Measurements from ENCODE around the gene MIDN. TPM values are rescaled to one million over a fixed set of nuclear protein-coding genes. Genes with fewer than 3 reads are reported as not detected.

The MIDN gene
- total and polyA plus RNA-seq, 2 experiments from 2014 or later = 4.0 to 9.4 TPM

- H3K4me1 ChIP-seq (ENCODE audit: insufficient read depth) = no peaks in the 10 kb centered on the region
- H3F3A ChIP-seq (ENCODE audit: insufficient read depth) = no peaks in the 10 kb centered on the region
- no peaks in the 10 kb centered on the region for H3K79me2 ChIP-seq (ENCODE audit: insufficient read depth)
- no peak overlapping the region for H3K27ac ChIP-seq
- H3K9me3 ChIP-seq (ENCODE audit: low read depth) = no peaks in the 10 kb centered on the region
- H4K20me1 ChIP-seq (ENCODE audit: insufficient read depth) = no peaks in the 10 kb centered on the region
- no peak for TF ChIP-seq EZH2phosphoT487 (IDR thresholded peaks at IDR 0.05; ENCODE audit: insufficient read depth, low read depth)
- TF ChIP-seq EZH2 (IDR thresholded peaks at IDR 0.05; ENCODE audit: insufficient read depth, poor library complexity, severe bottlenecking) = no peak
- no peak for DNase-seq
- 80 to 81% methylated on average over 15 to 17 of the region's 17 CpGs for WGBS, 2 experiments (ENCODE audit: low coverage in 1 of 2, low lambda C conversion rate in 2 of 2, missing lambda C conversion rate in 2 of 2)
- no peak overlapping the region for H2AFZ ChIP-seq
- H3K36me3 ChIP-seq (ENCODE audit: low read depth) = no peaks in the 10 kb centered on the region
- H3K27me3 ChIP-seq (replicated peaks; ENCODE audit: insufficient read depth) = peaks cover 21% of the 10 kb centered on the region
- H3K9ac ChIP-seq = no peak overlapping the region
- in situ Hi-C loops (cut with MboI) = no loop called here
- H3K4me2 ChIP-seq (ENCODE audit: unreplicated experiment) = no peak overlapping the region
- no peaks in the 10 kb centered on the region for H3K9me2 ChIP-seq (ENCODE audit: insufficient read depth)
- no peak overlapping the region for H3K4me3 ChIP-seq
These were observed 44.2 kb downstream of the MIDN start for GRCh38 chr19:1292419-1293151.

DNA sequence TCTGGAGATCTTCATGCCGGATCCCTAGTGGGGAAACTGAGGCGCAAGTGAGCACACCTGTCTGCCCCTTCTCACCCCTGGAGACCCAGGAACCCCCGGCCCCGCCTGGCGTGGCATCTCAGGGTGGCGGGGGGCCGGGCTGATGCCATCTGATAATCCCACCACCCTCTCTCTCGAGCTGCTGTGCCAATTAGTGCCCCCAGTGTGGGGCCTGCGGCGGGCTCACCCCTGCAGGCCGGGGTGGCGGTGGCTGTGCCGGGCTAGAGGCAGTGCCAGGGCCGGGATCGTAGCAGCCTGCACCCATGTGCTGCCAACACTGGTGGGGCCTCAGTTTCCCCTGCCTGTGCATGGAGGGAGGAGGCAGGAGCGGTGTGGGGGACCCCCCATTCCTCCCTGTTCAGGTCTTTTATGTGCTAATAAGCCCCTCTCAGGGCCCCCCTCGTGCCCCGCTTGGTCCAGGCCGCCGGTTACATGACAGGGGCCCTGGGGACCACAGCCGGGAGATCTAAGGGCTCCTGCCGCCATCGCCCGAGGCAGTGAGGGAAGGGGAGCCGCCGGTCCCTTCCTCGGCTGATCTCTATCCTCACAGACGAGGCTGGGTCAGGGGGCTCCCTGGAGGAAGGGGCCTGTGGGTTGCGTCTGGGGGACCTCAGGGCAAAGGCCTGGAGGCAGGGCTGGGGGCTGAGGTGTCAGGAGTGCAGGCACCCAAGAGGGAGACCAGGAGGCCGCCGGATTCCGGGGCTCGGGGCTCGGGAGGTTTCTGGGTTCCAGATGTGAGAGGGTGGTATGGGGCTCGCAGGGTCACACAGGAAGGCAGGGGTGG is 45.6 kb downstream of the MIDN start:
- no peak for DNase-seq
- H3K9me3 ChIP-seq (ENCODE audit: low read depth) = no peaks in the 10 kb centered on the region
- no peak overlapping the region for H3K4me2 ChIP-seq (ENCODE audit: unreplicated experiment)
- H3K4me1 ChIP-seq (ENCODE audit: insufficient read depth) = no peaks in the 10 kb centered on the region
- WGBS, 2 experiments (ENCODE audit: low coverage in 1 of 2, low lambda C conversion rate in 2 of 2, missing lambda C conversion rate in 2 of 2) = 52 to 56% methylated on average over 33 to 35 of the region's 35 CpGs
- in situ Hi-C loops (cut with MboI) = no loop called here
- no peak overlapping the region for H3K4me3 ChIP-seq
- H3K27ac ChIP-seq = no peak overlapping the region
- H2AFZ ChIP-seq = no peak overlapping the region
- no peaks in the 10 kb centered on the region for H3K79me2 ChIP-seq (ENCODE audit: insufficient read depth)
- H3F3A ChIP-seq (ENCODE audit: insufficient read depth) = no peaks in the 10 kb centered on the region
- H3K9me2 ChIP-seq (ENCODE audit: insufficient read depth) = no peaks in the 10 kb centered on the region
- H3K27me3 ChIP-seq (replicated peaks; ENCODE audit: insufficient read depth) = peaks cover 14% of the 10 kb centered on the region; the same call in 1 of the 2 replicates
- H3K36me3 ChIP-seq (ENCODE audit: low read depth) = no peaks in the 10 kb centered on the region
- no peak for TF ChIP-seq EZH2 (IDR thresholded peaks at IDR 0.05; ENCODE audit: insufficient read depth, poor library complexity, severe bottlenecking)
- TF ChIP-seq EZH2phosphoT487 (IDR thresholded peaks at IDR 0.05; ENCODE audit: insufficient read depth, low read depth) = no peak
- no peaks in the 10 kb centered on the region for H4K20me1 ChIP-seq (ENCODE audit: insufficient read depth)
- H3K9ac ChIP-seq = no peak overlapping the region

DNA sequence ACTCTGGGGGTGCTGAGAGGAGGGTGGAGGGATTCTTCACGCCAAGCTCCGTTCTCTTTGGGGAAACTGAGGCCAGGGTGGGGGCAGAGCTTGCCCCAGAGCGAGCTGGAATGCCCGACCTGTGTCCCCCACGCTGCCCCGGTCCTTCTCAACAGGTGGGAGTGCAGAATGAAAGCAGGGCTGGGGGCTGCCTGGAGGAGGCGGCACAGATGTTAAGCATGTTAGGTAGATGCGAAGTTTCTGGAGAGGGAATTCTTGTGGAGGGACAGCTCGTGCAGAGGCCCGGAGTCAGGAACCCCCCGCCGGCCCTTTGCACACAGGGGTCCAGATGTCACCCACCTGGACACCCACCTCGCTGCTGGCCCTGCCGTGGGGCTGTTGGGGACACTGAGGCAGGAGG is 46.3 kb downstream of the MIDN start:
- H3K27ac ChIP-seq = no peak overlapping the region
- H4K20me1 ChIP-seq (ENCODE audit: insufficient read depth) = no peaks in the 10 kb centered on the region
- TF ChIP-seq EZH2 (IDR thresholded peaks at IDR 0.05; ENCODE audit: insufficient read depth, poor library complexity, severe bottlenecking) (no peak), EZH2phosphoT487 (IDR thresholded peaks at IDR 0.05; ENCODE audit: insufficient read depth, low read depth) (no peak)
- H3K9ac ChIP-seq = no peak overlapping the region
- no peak overlapping the region for H2AFZ ChIP-seq
- peaks cover 14% of the 10 kb centered on the region; the same call in 1 of the 2 replicates for H3K27me3 ChIP-seq (replicated peaks; ENCODE audit: insufficient read depth)
- H3K4me1 ChIP-seq (ENCODE audit: insufficient read depth) = no peaks in the 10 kb centered on the region
- no peak overlapping the region for H3K4me3 ChIP-seq
- no peaks in the 10 kb centered on the region for H3K36me3 ChIP-seq (ENCODE audit: low read depth)
- no peak overlapping the region for H3K4me2 ChIP-seq (ENCODE audit: unreplicated experiment)
- H3K79me2 ChIP-seq (ENCODE audit: insufficient read depth) = no peaks in the 10 kb centered on the region
- WGBS, 2 experiments (ENCODE audit: low coverage in 1 of 2, low lambda C conversion rate in 2 of 2, missing lambda C conversion rate in 2 of 2) = 51 to 61% methylated on average over 14 of the region's 14 CpGs
- no peak for DNase-seq
- in situ Hi-C loops (cut with MboI) = no loop called here
- no peaks in the 10 kb centered on the region for H3K9me3 ChIP-seq (ENCODE audit: low read depth)
- H3K9me2 ChIP-seq (ENCODE audit: insufficient read depth) = no peaks in the 10 kb centered on the region
- H3F3A ChIP-seq (ENCODE audit: insufficient read depth) = no peaks in the 10 kb centered on the region

DNA sequence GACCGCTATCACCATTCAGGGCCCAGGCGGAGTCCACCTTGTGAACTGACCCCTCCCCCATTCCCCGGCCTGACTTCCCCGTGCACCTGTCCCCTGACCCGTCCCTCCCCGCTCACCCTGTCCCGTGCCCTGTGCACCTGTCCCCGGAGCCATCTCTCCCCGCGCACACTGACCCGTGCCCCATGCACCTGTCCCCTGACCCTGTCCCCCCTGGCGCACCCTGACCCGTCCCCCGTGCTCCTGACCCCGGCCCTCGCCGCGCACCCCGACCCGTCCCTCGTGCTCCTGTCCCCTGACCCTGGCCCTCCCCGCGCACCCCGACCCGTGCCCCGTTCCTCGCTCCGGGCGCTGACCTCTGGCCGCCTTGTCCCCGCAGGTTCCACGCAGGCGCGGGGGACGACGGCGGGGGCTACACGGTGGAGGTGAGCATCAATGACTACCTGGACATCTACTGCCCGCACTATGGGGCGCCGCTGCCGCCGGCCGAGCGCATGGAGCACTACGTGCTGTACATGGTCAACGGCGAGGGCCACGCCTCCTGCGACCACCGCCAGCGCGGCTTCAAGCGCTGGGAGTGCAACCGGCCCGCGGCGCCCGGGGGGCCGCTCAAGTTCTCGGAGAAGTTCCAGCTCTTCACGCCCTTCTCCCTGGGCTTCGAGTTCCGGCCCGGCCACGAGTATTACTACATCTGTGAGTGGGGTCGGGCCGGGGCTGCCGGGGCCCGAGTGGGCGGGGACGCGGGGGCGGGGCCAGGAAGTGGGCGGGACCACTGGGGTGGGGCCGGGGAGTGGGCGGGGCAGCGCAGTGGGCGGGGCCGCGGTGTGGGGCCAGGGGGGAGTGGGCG is 47.0 kb downstream of the MIDN start:
- 9 to 24% methylated on average over 35 to 78 of the region's 82 CpGs for WGBS, 2 experiments (ENCODE audit: low coverage in 1 of 2, low lambda C conversion rate in 2 of 2, missing lambda C conversion rate in 2 of 2)
- Histone ChIP-seq H3K27me3 (replicated peaks; ENCODE audit: insufficient read depth) (peaks cover 14% of the 10 kb centered on the region; the same call in 1 of the 2 replicates), H2AFZ (no peak overlapping the region), H4K20me1 (ENCODE audit: insufficient read depth) (no peaks in the 10 kb centered on the region), H3F3A (ENCODE audit: insufficient read depth) (no peaks in the 10 kb centered on the region), H3K9me2 (ENCODE audit: insufficient read depth) (no peaks in the 10 kb centered on the region), H3K27ac (no peak overlapping the region), H3K9ac (no peak overlapping the region), H3K79me2 (ENCODE audit: insufficient read depth) (no peaks in the 10 kb centered on the region), H3K4me1 (ENCODE audit: insufficient read depth) (no peaks in the 10 kb centered on the region), H3K4me3 (no peak overlapping the region), H3K9me3 (ENCODE audit: low read depth) (no peaks in the 10 kb centered on the region), H3K4me2 (ENCODE audit: unreplicated experiment) (no peak overlapping the region), H3K36me3 (ENCODE audit: low read depth) (no peaks in the 10 kb centered on the region)
- in situ Hi-C loops (cut with MboI) = no loop called here
- TF ChIP-seq EZH2phosphoT487 (IDR thresholded peaks at IDR 0.05; ENCODE audit: insufficient read depth, low read depth) (no peak), EZH2 (IDR thresholded peaks at IDR 0.05; ENCODE audit: insufficient read depth, poor library complexity, severe bottlenecking) (no peak)
- peak; percentile 48 for DNase-seq

Data from GM23248 (cell line).